ENCODE data around the gene ART5.

DNA sequence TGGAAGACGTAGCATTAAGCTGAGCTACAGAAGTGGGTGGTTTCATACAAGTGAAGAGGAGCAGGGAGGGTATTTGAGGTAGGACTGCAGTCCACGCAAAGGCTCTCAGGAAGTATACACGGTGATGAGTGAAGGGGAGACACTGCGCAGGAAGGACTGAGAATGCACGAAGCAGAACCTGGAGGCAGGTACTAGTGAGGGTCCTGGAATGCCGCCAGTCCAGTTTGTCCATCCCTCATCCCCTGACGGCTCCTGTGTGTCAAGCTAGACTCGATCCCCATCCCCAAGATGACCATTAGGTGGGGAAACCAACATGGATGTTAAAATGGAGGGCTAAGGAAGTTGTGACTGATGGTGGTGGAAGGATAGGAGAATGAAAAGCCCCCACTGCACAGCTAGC, 23.8 kb downstream of the ART5 start:
- no peak for TF ChIP-seq POLR2A (IDR thresholded peaks at IDR 0.05)
- TF ChIP-seq CTCF (IDR thresholded peaks at IDR 0.05): no peak

Measured in heart left ventricle (tissue), 13 donors.